A204.1 (cell line): ENCODE results near the gene COL9A3.

Experiments used
- FAIRE-seq: peaks from 2 replicates; lab custom pipeline; 2012; peaks lifted over from hg19 to GRCh38; lab: Jason Lieb, UNC

Gene COL9A3

DNA sequence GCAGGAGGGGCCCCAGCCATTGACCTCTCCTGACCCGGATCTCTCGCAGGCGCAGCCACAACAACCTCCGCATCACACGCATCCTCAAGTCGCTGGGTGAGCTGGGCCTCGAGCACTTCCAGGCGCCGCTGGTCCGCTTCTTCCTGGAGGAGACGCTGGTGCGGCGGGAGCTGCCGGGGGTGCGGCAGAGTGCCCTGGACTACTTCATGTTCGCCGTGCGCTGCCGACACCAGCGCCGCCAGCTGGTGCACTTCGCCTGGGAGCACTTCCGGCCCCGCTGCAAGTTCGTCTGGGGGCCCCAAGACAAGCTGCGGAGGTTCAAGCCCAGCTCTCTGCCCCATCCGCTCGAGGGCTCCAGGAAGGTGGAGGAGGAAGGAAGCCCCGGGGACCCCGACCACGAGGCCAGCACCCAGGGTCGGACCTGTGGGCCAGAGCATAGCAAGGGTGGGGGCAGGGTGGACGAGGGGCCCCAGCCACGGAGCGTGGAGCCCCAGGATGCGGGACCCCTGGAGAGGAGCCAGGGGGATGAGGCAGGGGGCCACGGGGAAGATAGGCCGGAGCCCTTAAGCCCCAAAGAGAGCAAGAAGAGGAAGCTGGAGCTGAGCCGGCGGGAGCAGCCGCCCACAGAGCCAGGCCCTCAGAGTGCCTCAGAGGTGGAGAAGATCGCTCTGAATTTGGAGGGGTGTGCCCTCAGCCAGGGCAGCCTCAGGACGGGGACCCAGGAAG lies 4.5 kb upstream of the COL9A3 start:
- no peak for FAIRE-seq

DNA sequence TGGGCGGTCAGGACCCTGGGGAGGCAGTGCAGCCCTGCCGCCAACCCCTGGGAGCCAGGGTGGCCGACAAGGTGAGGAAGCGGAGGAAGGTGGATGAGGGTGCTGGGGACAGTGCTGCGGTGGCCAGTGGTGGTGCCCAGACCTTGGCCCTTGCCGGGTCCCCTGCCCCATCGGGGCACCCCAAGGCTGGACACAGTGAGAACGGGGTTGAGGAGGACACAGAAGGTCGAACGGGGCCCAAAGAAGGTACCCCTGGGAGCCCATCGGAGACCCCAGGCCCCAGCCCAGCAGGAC lies 4.0 kb upstream of the COL9A3 start:
- FAIRE-seq, result no peak

DNA sequence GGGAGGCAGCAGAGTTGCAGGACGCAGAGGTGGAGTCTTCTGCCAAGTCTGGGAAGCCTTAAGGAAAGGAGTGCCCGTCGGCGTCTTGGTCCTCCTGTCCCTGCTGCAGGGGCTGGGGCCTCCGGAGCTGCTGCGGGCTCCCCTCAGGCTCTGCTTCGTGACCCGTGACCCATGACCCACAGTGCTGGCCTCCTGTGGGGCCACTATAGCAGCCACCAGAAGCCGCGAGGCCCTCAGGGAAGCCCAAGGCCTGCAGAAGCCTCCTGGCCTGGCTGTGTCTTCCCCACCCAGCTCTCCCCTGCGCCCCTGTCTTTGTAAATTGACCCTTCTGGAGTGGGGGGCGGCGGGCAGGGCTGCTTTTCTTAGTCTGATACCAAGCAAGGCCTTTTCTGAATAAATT lies 3.3 kb upstream of the COL9A3 start:
- FAIRE-seq, result no peak

DNA sequence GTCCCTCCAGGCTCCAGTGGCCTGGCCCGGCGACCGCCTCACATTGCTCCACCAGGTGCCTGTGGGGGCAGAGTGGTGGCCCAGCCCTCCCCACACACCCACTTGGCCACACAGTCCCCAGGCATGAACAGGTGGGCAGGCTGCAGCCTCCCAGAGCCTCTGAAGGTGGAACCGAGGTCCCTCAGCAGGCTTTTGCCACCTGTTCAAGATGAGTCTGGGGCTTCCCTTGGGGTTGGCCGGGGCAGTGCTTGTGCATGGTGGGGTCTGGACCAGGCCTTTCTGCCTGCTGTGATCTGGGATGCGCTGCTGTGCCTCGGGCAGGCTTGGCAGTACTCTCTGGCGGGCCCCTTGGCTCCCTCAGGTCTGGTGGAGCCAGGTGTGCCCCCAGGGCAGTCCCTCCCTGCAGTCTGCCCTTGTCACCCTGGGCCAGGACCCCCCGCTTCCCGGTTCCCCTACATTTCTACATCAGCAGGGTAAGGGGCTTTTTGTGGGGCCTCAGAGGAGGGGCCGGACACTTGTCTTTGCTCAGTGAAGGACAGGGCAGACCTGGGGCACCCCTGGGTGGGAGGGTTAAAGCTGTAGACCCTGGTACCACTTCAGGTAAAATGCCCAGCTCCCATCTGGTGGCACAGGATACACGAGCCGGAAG lies 2.7 kb upstream of the COL9A3 start:
- no peak for FAIRE-seq

DNA sequence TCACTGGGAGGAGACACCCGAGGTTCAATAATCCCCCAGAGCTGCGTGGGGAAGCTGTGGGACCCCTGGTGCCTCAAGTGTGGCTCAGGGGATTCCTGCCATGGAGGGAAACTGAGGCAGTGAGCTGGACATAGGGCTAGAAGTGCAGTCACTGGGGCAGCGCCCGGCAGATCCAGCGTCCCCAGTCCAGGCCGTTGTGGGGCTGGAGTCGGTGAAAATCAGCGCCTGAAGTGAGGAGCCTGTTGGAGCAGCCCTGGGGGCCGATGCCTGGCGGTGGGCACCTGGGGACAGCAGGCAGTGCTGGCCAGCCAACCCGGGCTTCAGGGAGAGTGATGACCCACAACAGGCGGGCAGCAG lies 2.2 kb upstream of the COL9A3 start:
- no peak for FAIRE-seq

DNA sequence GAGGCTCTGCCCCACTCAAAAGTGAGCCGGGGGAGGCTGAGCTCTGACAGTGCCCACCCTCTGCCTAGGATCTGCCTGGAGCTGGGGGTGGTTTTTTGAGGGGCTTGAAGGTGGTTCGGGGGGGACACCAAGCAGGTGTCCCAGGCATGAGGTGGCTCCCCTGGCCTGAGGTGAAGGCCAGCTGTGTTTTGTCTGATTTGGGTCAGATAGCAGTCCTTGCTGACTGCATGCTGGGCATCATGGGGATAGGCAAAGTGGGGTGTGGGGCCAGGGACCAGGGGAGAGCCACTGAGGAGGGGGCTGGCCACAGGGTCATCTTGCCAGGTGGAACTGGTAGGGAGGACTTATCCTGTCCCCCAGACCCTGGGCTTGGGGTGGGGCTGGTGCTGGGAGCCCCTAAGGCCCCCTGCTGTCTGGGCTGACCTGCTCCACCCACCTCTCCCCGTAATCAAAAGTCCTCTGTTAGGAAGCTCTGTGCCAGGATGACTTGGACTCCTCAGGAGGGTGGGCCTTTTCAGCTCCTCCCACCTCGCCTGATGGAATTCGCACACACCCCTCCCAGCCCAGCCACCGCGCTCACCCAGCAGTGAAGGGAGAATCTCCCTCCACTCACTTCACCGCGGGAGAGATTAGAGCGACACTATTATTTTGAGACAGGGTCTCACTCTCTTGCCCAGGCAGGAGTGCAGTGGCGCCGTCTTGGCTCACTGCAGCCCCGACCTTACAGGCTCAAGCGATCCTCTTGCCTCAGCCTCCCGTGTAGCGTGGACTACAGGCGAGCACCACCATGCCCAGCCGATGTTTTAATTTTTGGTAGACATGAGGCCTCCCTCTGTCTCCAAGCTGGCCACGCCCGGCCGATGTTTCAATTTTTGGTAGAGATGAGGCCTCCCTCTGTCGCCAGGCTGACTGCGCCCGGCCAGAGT lies 1.5 kb upstream of the COL9A3 start:
- no peak for FAIRE-seq

DNA sequence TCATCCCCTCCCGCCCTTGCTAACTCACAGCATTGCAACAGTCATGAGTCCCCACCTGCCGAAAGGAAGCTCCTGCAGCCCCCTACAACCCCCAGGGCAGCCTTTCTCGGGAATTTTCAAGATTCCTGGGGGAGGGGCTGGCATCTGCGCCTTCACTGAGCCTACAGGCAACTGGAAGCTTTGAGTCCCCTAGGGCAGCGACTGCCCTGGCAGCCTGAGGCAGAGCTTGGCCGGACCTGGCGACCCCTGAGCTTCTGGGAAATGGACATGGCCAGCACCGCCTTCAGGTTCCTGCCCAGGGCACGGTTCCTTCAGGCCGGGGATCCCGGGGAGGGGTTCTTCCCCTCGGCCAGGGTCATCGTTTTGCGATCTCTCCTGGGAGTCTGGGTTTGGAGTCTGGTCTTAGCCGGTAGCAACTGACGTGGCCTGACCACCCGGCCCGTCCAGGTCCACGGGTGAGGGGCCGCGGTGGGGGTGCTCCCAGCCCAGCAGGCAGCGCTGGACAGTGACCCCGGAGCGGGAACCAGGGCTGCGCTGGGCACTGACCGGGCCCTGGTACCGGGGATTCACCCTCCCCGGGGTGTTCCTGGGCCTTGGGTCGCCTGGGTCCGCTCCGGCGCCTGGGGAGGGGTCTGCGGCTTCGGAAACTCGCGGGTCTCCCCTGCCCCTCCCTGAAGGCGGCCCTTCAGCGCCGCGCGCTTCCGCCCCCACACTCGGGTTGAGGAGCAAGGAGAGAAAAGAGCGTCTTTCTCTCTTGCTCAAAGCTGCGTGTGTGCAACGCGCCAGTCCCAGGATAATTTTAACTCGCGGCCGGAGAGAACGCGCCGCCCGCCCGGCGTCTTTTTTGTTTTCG lies 593 bp upstream of the COL9A3 start:
- no peak for FAIRE-seq

DNA sequence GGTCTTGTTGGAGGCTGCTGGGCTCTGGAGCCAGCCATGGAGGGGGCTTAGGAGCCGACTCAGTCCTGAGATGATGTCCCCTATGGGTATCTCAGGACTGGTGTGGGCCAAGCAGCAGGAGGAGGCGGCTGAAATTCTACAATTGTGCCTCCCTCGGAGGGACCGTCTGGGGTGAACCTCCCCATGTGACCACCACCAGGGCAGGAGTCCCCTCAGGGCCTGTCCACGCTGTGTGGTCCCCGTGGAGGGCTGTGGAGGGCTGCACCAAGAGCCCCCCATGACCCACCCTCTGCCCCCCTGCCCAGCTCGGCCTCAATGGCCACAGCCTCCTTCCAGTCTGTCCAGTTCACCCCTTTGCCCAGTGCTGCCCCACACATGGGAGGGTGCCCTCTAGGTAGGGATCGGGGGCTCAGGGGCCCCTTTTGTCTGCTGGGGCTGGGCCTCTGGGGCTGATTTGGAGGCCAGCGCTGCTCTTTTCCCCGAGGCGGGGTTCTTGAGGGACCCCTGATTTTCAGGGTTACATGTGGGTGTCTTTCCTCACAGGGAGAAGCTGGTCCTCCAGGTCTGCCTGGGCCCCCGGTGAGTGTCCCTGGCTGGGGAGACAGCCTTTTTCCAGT lies 1.2 kb downstream of the COL9A3 start:
- FAIRE-seq, result no peak

DNA sequence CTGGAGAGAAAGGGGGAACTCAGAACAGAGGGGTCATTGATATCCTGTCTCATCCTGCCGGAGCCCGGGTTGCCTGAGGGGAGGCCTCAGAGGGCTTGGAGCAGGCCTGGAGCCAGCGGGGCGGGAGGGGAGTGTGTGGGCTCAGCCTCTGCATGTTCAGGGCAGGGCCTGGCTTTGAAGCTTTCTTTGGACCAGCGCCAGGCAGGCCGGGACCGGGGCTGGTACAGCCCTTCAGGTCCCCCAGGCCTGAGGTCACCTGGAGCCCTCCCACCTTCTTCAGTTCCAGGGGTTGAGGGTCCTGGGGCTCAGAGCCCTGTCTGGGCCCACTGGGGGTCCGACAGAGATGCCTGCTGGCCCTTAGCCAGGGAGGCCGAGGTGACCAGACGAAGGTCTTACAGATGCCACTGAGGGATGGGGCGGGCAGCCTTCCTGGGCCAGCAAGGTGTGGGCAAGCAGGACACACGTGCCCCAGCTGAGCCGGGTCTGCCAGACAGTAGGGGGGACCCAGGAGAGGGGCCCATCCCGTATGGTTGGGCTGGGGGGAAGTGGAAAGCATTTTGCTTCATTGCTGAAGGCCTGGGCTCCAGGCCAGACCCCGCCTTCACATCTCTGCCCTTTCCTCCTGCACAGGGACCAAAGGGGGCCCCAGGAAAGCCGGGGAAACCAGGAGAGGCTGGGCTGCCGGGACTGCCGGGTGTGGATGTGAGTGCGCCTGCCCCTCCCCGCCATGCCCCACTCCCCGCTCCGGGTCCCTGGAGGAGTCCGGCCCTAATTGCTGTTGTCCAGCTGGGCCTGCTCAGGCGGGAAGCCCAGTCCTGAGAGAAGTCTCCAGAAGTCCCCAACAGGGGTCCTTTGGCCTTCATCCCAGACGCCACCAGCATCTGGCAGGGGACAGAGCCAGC lies 2.0 kb downstream of the COL9A3 start:
- FAIRE-seq, result no peak

DNA sequence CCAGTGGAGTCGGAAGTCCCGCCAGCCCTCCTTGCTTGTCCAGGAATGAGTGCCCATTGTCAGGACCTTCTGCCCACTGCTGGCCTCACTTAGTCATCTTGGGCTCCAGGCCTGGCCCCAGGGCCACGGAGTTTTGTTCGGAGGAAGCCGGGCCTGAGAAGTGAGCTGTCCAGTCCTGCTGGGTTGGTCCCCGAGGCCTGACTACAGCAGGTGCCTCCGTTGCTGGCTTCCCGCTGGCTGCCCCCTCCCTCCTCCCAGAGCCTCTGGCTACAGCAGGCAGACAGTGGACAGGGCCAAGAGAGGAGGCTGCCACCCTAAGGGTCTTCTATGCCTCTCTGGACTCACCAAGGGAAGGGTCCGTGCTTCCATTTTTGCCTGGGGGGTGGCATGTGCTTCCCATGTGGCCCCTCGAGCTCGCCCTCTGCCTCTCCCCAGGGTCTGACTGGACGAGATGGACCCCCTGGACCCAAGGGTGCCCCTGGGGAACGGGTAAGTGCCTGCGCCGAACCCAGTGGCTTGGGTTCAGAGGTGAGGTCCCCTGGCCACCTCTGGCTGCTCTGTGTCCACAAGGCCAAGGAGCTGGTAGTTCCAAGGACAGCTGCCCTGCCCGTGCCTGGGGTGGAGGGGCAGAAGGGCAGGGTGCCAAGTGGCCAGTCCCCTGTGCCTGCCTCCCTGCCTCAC lies 2.8 kb downstream of the COL9A3 start:
- no peak for FAIRE-seq

DNA sequence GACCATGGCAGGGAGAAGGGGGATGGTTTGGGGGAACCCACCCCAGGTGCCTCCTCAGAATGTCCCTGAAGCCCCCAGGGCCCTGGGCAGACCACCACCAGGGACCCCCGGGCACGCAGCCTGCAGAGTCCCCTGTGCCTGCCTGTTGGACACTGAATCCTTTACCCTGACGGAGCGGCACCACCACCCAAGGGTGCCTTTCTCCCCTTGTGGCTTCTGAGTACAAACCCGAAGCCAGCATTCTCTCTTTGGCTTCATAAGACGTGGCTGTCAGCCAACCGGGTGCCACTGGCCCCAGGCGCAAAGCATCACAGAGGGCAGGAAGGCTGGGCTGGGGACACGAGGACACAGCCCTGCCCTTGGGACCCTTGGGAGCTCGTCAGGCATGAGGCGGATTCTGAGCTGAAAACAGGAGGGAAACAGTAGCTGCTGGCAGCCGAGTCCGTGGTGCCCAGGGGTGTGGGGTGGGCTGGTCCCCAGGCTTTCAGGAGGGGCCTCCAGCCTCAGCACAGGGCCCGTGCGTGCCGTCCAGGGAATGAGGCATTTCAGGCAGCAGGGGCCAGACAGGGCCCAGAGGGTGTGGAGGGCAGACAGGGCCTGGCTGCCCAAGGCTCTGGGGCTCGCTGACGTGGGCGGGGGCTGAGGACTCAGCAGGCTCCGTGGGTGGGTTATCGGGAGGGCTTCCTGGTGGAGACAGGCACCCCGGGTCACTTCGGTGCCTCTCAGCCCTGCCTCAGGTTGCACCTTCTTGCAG lies 3.5 kb downstream of the COL9A3 start:
- no peak for FAIRE-seq

DNA sequence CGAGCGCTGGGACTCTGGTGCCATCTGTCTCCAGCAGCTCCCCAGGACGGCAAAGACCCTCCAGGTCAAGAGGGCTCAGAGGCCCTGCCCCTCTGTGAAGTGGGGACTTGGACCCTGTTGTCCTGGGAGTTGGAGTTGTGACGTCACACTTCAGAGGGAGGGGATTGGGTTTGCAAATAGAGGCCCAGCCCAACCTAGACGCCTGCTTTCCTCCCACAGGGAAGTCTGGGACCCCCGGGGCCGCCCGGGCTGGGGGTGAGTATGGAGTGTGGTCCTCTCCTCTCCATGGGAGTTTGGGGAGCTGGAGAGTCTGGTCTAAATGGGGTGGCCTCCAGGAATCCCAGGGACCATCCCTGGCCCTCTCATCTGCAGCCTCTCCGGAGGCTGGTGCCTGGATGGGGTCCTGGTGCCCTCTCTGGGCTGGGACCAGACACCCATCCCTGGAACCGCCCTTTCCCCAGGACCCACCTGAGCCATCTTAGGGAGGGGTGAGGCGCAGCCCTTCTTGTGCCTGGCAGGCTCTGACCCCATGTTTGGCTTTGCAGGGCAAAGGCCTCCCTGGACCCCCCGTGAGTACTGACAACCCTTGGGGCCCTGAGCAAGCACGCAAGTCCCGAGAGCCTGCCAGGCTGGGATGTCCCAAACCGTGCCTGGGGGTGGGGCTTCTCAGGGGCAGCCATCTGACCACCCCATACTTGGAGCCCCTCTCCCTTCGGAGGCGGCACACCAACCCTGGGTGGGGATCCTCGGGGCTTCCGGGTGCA lies 4.3 kb downstream of the COL9A3 start:
- no peak for FAIRE-seq

DNA sequence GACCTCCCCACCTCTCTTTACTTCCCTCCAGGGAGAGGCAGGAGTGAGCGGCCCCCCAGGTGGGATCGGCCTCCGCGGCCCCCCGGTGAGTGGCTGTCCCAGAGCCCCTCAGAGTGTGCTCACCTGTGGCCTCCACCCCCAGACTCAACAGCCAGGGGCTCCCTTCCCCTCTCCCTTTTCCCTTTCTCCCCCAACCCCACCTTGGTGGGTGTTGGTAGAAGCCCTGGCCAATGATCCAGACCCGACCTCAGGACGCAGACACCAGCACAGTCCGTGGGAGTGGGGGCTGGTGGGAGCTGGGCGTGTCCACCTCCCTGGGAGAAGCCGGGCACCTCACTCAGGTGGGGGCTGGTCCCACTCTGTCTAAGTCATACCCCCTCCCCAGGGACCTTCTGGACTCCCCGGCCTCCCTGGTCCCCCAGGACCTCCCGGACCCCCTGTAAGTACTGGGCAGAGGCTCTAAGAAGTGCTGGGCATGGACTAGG lies 4.9 kb downstream of the COL9A3 start:
- no peak for FAIRE-seq

DNA sequence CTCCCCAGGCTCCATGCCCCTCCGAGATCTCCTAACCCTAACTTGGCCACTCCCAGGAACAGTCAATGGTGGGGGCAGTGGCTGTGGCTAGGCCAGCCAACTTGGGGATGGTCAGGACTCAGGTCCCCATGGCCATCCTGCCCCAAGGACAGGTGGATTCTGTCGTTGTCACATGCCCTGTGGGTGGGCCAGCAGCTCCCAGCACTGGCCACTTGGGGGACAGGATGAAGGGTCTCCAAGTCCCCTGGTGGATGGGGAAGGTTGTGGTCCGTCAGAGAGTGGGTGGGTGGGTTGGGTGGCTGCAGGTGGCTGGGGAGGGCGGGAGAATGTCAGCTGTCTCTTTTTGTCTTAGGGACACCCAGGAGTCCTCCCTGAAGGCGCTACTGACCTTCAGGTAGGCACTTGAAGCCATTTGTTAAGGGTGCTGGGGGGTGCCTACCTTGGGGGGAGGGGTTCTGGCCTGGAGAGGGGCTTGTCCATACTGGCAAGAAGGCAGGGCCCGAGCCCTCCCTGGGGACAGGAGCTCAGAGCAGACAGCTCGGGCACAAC lies 5.5 kb downstream of the COL9A3 start:
- no peak for FAIRE-seq

DNA sequence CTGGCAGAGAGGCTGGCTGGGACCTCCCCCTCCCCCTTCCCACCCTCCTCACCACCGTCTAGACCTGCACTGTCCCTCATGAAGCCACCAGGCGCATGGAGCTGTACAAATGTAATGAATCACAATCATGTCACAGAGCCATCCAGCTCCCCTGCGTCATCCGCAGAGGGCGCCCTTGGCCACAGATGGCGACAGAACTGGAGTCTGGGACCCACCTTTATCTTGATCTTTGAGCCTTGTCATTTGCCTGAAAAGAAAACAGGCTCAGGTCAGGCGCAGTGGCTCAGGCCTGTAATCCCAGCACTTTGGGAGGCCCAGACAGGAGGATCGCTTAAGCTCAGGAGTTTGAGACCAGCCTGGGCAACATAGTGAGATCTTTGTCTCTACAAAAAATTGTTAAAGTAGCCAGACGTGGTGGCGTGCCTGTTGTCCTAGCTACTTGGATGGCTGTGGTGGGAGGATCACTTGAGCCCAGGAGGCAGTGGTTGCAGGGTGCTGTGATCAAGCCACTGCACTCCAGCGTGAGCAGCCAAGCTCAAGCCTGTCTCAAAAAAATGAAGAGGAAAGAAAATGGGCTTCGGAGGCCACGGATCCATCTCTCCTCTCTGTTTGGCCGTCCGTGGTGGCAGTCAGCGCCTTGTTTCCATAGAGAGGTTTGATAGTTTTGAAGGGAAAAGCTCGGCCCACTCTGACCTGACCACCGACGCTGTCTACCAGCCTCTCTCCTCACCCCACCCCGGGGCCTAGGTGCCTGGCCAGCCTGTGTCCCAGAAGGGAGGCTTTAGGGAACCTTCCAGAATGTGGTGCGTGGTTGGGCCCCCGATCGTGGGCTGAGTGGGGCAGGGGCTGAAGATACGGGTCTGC lies 6.2 kb downstream of the COL9A3 start:
- FAIRE-seq, result no peak

DNA sequence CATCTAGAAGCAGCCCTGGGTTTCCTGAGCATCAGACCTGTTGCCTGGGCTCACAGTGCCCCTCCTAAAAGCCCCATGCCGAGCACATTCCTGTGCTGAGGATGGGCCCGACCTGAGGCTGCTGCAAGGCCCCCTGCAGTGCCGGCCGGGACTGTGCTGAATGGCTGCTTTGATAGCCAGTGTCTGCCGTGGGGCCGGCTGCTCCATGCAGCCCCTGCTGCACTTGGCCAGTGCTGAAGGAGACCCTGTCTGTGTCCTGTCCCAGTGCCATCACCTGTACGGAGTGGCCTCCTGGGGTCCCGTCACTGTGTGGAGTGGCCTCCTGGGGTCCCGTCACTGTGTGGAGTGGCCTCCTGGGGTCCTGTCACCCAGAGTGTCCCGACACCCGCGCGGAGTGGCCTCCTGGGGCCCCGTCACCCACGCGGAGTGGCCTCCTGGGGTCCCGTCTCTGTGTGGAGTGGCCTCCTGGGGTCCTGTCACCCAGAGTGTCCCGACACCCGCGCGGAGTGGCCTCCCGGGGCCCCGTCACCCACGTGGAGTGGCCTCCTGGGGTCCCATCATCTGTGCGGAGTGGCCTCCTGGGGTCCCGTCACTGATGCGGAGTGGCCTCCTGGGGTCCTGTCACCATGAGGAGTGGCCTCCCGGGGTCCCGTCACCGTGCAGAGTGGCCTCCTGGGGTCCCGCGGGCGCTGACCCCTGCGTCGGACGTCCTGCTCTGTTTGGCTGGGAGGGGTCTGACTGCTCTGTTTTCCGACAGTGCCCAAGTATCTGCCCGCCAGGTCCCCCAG lies 7.0 kb downstream of the COL9A3 start:
- no peak for FAIRE-seq
